ENCODE results near the gene TRABD2B.

The TRABD2B gene

DNA sequence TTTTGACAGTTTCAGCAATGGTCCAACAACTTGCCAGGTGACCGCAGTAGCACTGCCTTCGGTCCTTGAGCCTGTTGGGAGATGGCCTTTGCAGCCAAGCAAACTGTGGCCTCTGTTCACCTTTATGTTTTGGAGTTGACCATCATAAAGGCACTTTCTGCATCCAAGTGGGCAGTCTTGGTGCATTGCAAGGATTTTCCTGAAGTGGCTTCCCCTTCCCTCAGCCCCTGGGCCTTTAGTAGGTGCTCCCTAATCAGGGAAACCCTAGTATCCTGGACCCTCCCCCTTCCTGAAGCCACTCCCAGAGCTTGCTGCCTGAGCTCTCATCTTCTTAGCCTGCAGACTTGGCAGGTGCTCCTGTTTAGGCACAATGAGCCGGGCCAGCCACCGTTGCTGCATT, 140.2 kb downstream of the TRABD2B start:
- H3K4me1 ChIP-seq (ENCODE audit: insufficient read depth, poor library complexity, severe bottlenecking): no peaks in the 10 kb centered on the region
- DNase-seq (ENCODE audit: low spot score) (no peak), ATAC-seq (ENCODE audit: low read depth) (no peak)
- no peaks in the 10 kb centered on the region for H3K27me3 ChIP-seq (ENCODE audit: insufficient read depth, poor library complexity, severe bottlenecking)
- no peaks in the 10 kb centered on the region for H3K36me3 ChIP-seq (ENCODE audit: low read depth)
- H3K9me3 ChIP-seq (ENCODE audit: severe bottlenecking): no peaks in the 10 kb centered on the region
- no peak overlapping the region for H3K27ac ChIP-seq (ENCODE audit: poor library complexity, severe bottlenecking)
- H3K4me3 ChIP-seq (ENCODE audit: severe bottlenecking): no peak overlapping the region
- TF ChIP-seq, protein P1, sequence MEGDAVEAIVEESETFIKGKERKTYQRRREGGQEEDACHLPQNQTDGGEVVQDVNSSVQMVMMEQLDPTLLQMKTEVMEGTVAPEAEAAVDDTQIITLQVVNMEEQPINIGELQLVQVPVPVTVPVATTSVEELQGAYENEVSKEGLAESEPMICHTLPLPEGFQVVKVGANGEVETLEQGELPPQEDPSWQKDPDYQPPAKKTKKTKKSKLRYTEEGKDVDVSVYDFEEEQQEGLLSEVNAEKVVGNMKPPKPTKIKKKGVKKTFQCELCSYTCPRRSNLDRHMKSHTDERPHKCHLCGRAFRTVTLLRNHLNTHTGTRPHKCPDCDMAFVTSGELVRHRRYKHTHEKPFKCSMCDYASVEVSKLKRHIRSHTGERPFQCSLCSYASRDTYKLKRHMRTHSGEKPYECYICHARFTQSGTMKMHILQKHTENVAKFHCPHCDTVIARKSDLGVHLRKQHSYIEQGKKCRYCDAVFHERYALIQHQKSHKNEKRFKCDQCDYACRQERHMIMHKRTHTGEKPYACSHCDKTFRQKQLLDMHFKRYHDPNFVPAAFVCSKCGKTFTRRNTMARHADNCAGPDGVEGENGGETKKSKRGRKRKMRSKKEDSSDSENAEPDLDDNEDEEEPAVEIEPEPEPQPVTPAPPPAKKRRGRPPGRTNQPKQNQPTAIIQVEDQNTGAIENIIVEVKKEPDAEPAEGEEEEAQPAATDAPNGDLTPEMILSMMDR (IDR thresholded peaks at IDR 0.05; ENCODE audit: poor library complexity, severe bottlenecking): no peak

DNA sequence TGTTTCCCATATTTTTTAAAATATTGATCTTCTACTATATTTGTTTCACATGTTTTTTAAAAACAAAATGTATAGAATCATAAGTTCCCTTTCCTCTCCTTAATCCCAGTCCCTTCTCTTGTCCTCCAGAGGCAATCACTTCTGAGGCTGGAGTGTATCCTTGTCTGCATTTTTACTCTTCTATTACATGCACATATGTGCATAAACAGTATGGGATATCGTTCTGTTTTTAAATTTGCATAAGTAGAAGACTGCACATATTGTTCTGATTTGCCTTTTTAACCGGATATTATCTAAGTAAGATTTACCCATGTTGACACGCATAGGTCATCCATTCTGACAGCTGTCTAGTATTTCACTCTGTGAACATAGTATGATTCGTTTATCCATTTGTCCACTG, 142.0 kb downstream of the TRABD2B start:
- no peaks in the 10 kb centered on the region for H3K36me3 ChIP-seq (ENCODE audit: low read depth)
- H3K9me3 ChIP-seq (ENCODE audit: severe bottlenecking): no peaks in the 10 kb centered on the region
- TF ChIP-seq, protein P1 (IDR thresholded peaks at IDR 0.05; ENCODE audit: poor library complexity, severe bottlenecking): no peak
- ATAC-seq (ENCODE audit: low read depth) (no peak), DNase-seq (ENCODE audit: low spot score) (no peak)
- H3K27ac ChIP-seq (ENCODE audit: poor library complexity, severe bottlenecking): no peak overlapping the region
- H3K4me1 ChIP-seq (ENCODE audit: insufficient read depth, poor library complexity, severe bottlenecking): no peaks in the 10 kb centered on the region
- no peak overlapping the region for H3K4me3 ChIP-seq (ENCODE audit: severe bottlenecking)
- H3K27me3 ChIP-seq (ENCODE audit: insufficient read depth, poor library complexity, severe bottlenecking): no peaks in the 10 kb centered on the region

DNA sequence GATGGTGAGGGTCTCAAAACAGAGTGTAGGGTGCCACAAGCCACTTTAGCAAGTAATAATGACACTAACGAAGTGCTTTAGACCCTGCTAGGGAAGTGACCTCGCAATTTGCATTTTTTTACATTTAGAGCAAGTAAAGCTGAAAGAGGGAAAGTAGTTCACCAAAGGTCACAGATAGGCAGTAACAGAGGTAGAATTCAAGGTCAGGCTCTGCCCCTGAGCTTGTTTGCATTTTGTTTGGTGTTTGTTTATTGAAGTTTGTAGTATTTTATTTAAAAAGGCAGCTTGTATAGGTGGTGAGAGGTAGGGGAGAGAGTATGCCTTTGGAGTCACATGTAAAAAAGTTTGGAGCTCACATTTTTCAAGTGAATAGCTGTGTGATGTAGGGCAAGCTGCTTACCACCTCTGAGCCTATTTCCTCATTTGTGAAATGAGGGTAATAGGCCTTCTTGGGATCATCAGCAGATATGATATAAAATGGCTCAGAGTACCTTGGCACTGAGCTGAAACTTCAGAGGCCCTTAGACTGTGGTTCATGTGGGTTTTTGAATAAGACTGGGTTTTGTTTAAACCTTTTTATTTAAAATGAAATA, 142.5 kb downstream of the TRABD2B start:
- TF ChIP-seq, protein P1 (IDR thresholded peaks at IDR 0.05; ENCODE audit: poor library complexity, severe bottlenecking): no peak
- no peaks in the 10 kb centered on the region for H3K27me3 ChIP-seq (ENCODE audit: insufficient read depth, poor library complexity, severe bottlenecking)
- H3K4me3 ChIP-seq (ENCODE audit: severe bottlenecking): no peak overlapping the region
- DNase-seq (ENCODE audit: low spot score): no peak
- ATAC-seq (ENCODE audit: low read depth): no peak
- no peaks in the 10 kb centered on the region for H3K4me1 ChIP-seq (ENCODE audit: insufficient read depth, poor library complexity, severe bottlenecking)
- no peak overlapping the region for H3K27ac ChIP-seq (ENCODE audit: poor library complexity, severe bottlenecking)
- H3K36me3 ChIP-seq (ENCODE audit: low read depth): no peaks in the 10 kb centered on the region
- no peaks in the 10 kb centered on the region for H3K9me3 ChIP-seq (ENCODE audit: severe bottlenecking)

DNA sequence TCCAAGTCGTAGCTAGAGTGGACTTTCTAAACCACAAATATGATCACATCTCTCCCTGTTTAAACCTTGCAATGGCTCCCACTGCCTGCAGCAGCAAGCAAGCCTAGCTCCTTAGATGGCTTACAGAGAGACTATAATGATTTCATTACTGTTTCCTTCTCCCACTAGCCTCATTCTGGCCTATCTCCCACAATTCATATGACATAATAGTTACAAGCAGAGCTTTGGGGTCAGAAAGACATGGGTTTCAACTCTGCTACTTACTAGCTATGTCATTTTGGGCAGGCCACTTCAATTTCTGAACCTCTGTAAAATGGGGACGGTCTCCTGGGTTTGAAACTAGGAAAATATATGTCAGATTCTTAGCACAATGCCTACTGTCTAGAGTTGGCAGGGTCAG, 143.3 kb downstream of the TRABD2B start:
- Histone ChIP-seq H3K9me3 (ENCODE audit: severe bottlenecking) (no peaks in the 10 kb centered on the region), H3K27ac (ENCODE audit: poor library complexity, severe bottlenecking) (no peak overlapping the region), H3K4me1 (ENCODE audit: insufficient read depth, poor library complexity, severe bottlenecking) (no peaks in the 10 kb centered on the region), H3K36me3 (ENCODE audit: low read depth) (no peaks in the 10 kb centered on the region), H3K4me3 (ENCODE audit: severe bottlenecking) (no peak overlapping the region), H3K27me3 (ENCODE audit: insufficient read depth, poor library complexity, severe bottlenecking) (no peaks in the 10 kb centered on the region)
- TF ChIP-seq, protein P1 (IDR thresholded peaks at IDR 0.05; ENCODE audit: poor library complexity, severe bottlenecking): no peak
- ATAC-seq (ENCODE audit: low read depth) (no peak), DNase-seq (ENCODE audit: low spot score) (no peak)

DNA sequence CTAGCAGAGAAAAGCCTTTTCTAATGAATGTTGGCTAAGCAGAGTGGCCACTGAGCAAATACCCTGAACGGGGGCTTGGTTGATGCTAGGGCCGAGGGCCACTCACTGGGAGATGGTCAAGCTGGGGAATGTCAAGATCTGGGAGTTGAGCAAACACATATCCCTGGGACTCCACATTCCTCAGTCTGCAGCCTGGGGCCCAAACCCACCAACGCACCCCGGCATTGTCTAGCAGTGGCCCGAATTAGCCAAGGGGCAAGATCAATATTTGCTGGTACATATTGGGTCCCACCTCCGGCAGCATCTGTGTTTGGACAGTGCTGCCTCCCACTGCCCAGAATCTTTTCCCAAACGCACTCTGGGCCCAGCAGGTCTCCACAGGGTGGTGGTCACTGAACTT, 144.1 kb downstream of the TRABD2B start:
- H3K27me3 ChIP-seq (ENCODE audit: insufficient read depth, poor library complexity, severe bottlenecking): no peaks in the 10 kb centered on the region
- TF ChIP-seq, protein P1 (IDR thresholded peaks at IDR 0.05; ENCODE audit: poor library complexity, severe bottlenecking): no peak
- H3K4me1 ChIP-seq (ENCODE audit: insufficient read depth, poor library complexity, severe bottlenecking): no peaks in the 10 kb centered on the region
- H3K9me3 ChIP-seq (ENCODE audit: severe bottlenecking): no peaks in the 10 kb centered on the region
- DNase-seq (ENCODE audit: low spot score) (no peak), ATAC-seq (ENCODE audit: low read depth) (no peak)
- no peaks in the 10 kb centered on the region for H3K36me3 ChIP-seq (ENCODE audit: low read depth)
- no peak overlapping the region for H3K27ac ChIP-seq (ENCODE audit: poor library complexity, severe bottlenecking)
- no peak overlapping the region for H3K4me3 ChIP-seq (ENCODE audit: severe bottlenecking)

Data from RWPE2 (cell line).